Upper lobe of left lung (tissue), 6 donors: ENCODE measurements around the gene ARL9. TPM values are rescaled to one million over a fixed set of nuclear protein-coding genes. Genes with fewer than 3 reads are reported as not detected.
"Not testable (repeated sequence)": the region's sequence is repeated elsewhere in the genome, so short reads cannot be mapped to it uniquely, and the experiment has no call there.

ENCODE experiments used
- ATAC-seq, 2 donors: fragments of 200-7000 bp; cut with Tn5 transposase; one replicate each; pipeline ENCODE4 v1.9.1; 2022; ENCODE audit warnings: mild to moderate bottlenecking in 2 of 2, moderate library complexity in 2 of 2; ENCODE audit not compliant: low FRiP score in 2 of 2
- DNase-seq, 2 donors: peaks; one replicate each; pipeline ENCODE4 v3.0.0-alpha.2; 2019 to 2020
- H3K27ac ChIP-seq, 4 donors: fragments of 200-600 bp; sonication (generic); one replicate each; pipeline ENCODE4 v1.5.1; 2016 to 2019
- H3K27me3 ChIP-seq, 4 donors: fragments of 200-600 bp; sonication (generic); one replicate each; pipeline ENCODE4 v1.5.1; 2017 to 2019
- H3K36me3 ChIP-seq, 4 donors: fragments of 200-600 bp; sonication (generic); one replicate each; pipeline ENCODE4 v1.5.1; 2016 to 2019
- H3K4me1 ChIP-seq, 4 donors: fragments of 200-600 bp; sonication (generic); one replicate each; pipeline ENCODE4 v1.5.1; 2018 to 2019
- H3K4me3 ChIP-seq, 4 donors: fragments of 200-600 bp; sonication (generic); one replicate each; pipeline ENCODE4 v1.5.1; 2017 to 2019; ENCODE audit warnings: mild to moderate bottlenecking in 2 of 4, moderate library complexity in 1 of 4
- H3K9me3 ChIP-seq, 4 donors: fragments of 200-600 bp; sonication (generic); one replicate each; pipeline ENCODE4 v1.5.1; 2018 to 2019
- EP300 ChIP-seq, 4 donors: sonication (generic); formaldehyde crosslinking; IDR thresholded peaks; one replicate each; pipeline ENCODE4 v1.5.1; 2017; ENCODE audit warnings: antibody characterized with exemption in 4 of 4, control low read depth in 2 of 4
- POLR2A ChIP-seq, 4 donors: fragments of 450-650 bp; IDR thresholded peaks; one replicate each; pipeline ENCODE4 v1.5.1; 2016 to 2017; ENCODE audit warnings: antibody characterized with exemption in 4 of 4, mild to moderate bottlenecking in 2 of 4
- POLR2AphosphoS5 ChIP-seq, 2 donors: sonication (generic); formaldehyde crosslinking; IDR thresholded peaks; one replicate each; pipeline ENCODE4 v1.5.1; 2017; ENCODE audit warnings: antibody characterized with exemption in 2 of 2
- WGBS, 2 donors: methylation state at CpG; one replicate each; pipeline ENCODE4 v1.1.5; 2017 to 2018; 5-methylcytosine and 5-hydroxymethylcytosine counted together
- total RNA-seq, 6 donors: library from RNA; depleted of rRNA in 4 of 6; stranded (reverse); fragments of >200 nt in 4 of 6; gene quantifications; one replicate each; pipeline versions ENCODE4 v1.1.0 to v1.2.1, GENCODE V29; 2016 to 2021
- TF ChIP-seq, protein P1 (sequence below), 6 experiments: fragments of 450-650 bp in 4 of 6; fragments of 200-600 bp in 2 of 6; sonication (generic) in 2 of 6; IDR thresholded peaks; one replicate each; pipeline ENCODE4 v1.5.1; 2016 to 2019; ENCODE audit warnings: antibody characterized with exemption in 6 of 6
- donor health status: DM: no; HTN: no; CAD: no; lungs with moderate emphysema.
- donor health status: DM: no; HTN: yes; CAD: no; lungs with severe emphysema.

ARL9 gene
- total RNA-seq, 6 donors from 2014 or later = 0.17 TPM; not detected in 4

DNA sequence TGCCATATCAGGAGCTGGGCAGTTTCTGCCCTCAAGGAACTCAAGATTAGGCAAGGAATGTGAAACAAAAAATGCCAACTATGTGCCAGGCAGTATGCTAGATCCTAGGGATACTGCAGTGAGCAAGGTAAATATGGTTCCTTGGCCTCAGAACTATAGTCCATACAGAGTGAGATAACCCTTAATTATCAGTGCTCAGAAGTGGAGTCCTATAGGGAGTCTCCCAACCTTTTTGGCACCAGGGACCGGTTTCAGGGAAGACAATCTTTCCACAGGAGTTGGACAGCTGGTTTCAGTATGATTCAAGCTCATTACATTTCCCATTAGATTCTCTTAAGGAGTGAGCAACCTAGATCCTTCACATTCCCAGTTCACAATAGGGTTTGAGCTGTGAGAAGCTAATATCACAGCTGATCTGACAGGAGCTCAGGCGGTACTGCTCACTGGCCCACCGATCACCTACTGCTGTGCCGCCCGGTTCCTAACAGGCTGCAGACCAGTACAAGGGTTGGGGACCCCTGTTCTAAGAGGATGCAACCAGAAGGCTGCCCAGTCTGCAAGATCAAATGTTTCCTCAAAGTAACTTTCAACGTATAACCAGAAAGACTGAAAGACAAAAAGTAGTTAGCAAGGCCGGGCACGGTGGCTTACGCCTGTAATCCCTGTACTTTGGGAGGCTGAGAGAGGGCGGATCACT is 39.8 kb upstream of the ARL9 start:
- no peak for DNase-seq
- Histone ChIP-seq H3K4me3 (peak overlapping the region in 2 of 4 donors; percentile 89 to 98), H3K4me1 (peaks cover 21 to 42% (median 30%) of the 10 kb centered on the region in 4 donors), H3K9me3 (no peaks in the 10 kb centered on the region), H3K27ac (no peak overlapping the region), H3K27me3 (no peaks in the 10 kb centered on the region), H3K36me3 (peaks cover 0 to 29% (median 7%) of the 10 kb centered on the region in 4 donors)
- 66 to 79% methylated on average over 6 to 10 of the region's 10 CpGs for whole genome bisulfite sequencing, 2 donors
- no peak for ATAC-seq
- TF ChIP-seq POLR2A (IDR thresholded peaks at IDR 0.05) (no peak), EP300 (IDR thresholded peaks at IDR 0.05) (no peak), POLR2AphosphoS5 (IDR thresholded peaks at IDR 0.05) (no peak)

DNA sequence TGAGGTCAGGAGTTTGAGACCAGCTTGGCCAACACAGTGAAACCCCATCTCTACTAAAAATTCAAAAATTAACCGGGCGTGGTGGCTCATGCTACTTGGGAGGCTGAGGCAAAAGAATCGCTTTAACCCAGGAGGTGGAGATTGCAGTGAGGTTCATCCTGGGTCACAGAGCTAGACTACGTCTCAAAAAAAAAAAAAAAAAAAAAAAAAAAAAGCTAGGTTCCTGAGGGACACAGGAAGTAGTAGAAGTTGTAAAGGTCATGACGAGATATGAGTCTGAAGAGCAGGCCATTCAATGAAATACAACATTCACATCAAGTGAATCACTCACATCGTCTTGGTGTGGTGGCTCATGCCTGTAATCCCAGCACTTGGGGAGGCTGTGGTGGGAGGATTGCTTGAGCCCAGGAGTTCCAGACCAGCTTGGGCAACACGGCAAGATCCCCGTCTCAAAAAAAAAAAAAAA is 39.3 kb upstream of the ARL9 start:
- 20 to 37% methylated on average over 8 of the region's 8 CpGs for WGBS, 2 donors
- TF ChIP-seq POLR2AphosphoS5 (IDR thresholded peaks at IDR 0.05) = peak in 1 of 2 donors; percentile 18
- not testable (repeated sequence) for H3K27me3 ChIP-seq, DNase-seq, H3K9me3 ChIP-seq
- Histone ChIP-seq H3K36me3 (peaks cover 0 to 33% (median 9%) of the 10 kb centered on the region in 4 donors), H3K27ac (peak overlapping the region; percentile 85 to 92 (median 90)), H3K4me3 (peak overlapping the region; percentile 82 to 98 (median 92)), H3K4me1 (peaks cover 21 to 42% (median 30%) of the 10 kb centered on the region in 4 donors)
- ATAC-seq = peak; percentile 37 to 65

DNA sequence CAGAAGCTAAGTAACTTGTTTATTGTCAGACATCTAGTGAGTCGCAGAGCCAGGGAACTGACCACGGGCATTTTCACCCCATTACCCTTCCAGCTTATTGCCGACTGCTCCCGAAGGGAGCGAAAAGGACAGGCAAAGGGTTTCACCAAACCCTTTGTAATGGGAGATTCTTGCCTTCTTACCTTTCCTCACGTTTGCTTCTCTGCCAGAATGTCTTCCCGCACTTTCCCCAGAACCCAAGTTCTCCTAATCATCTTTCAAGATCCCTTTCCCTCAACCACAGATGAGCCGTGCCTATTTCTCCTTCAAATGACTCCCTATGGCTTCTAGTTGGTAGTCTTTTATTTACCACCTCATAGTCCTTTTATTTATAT is 38.7 kb upstream of the ARL9 start:
- Histone ChIP-seq H3K4me1 (peaks cover 21 to 42% (median 30%) of the 10 kb centered on the region in 4 donors), H3K9me3 (no peaks in the 10 kb centered on the region), H3K27ac (peak overlapping the region; percentile 85 to 92 (median 90)), H3K4me3 (peak overlapping the region; percentile 82 to 98 (median 92)), H3K27me3 (no peaks in the 10 kb centered on the region), H3K36me3 (peaks cover 0 to 33% (median 14%) of the 10 kb centered on the region in 4 donors)
- ATAC-seq = no peak
- DNase-seq = no peak
- TF ChIP-seq EP300 (IDR thresholded peaks at IDR 0.05) (no peak), POLR2A (IDR thresholded peaks at IDR 0.05) (no peak)
- TF ChIP-seq, protein P1, sequence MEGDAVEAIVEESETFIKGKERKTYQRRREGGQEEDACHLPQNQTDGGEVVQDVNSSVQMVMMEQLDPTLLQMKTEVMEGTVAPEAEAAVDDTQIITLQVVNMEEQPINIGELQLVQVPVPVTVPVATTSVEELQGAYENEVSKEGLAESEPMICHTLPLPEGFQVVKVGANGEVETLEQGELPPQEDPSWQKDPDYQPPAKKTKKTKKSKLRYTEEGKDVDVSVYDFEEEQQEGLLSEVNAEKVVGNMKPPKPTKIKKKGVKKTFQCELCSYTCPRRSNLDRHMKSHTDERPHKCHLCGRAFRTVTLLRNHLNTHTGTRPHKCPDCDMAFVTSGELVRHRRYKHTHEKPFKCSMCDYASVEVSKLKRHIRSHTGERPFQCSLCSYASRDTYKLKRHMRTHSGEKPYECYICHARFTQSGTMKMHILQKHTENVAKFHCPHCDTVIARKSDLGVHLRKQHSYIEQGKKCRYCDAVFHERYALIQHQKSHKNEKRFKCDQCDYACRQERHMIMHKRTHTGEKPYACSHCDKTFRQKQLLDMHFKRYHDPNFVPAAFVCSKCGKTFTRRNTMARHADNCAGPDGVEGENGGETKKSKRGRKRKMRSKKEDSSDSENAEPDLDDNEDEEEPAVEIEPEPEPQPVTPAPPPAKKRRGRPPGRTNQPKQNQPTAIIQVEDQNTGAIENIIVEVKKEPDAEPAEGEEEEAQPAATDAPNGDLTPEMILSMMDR (IDR thresholded peaks at IDR 0.05) = no peak
- WGBS, 2 donors = 0% methylated on average over 8 of the region's 8 CpGs

DNA sequence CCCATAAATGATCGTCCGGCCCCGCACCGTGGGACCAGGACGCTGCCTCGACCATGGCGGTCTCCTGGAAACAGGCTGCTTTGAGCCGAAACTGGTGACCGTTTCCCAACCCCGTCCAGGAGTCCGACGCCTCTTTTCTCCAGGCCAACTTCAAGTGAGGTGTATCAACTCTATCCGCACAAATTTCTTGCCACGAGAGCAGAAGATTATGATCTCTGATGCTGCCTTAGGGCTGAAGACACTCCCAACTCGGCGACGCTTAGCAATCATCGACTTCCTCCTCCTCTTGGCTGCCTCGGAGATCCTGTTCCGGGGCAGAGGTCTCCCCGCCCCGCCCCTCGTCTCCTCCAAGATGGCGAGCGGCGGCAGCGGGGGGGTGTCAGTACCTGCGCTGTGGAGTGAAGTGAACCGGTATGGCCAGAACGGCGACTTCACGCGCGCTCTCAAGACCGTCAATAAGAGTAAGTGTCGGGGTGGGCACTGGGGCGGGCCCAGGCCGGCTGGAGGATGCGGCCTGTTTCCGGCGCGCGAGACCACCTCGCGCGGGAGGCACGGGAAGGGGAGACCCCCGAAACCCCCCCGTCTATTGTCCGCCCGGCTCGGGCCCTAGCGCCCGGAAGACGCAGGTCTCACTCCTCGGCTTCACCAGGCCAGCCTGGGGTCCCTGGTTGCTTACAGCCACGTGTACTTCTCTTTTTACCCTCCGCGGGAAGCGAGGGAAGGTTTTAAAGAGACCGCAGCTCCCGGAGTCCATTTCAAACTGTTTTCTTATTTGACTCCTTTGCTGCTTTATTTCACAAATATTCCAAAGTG is 38.1 kb upstream of the ARL9 start, which contains the start of gene SRP72:
Gene SRP72 (plus strand): TSS at position 334 of the 813 bp plus-strand sequence. CDS start 19 bp downstream, at position 353.
- ATAC-seq (peak; percentile 98 to 99), DNase-seq (peak; percentile 93 to 96)
- Histone ChIP-seq H3K9me3 (no peaks in the 10 kb centered on the region), H3K36me3 (peaks cover 2 to 33% (median 18%) of the 10 kb centered on the region in 4 donors), H3K27ac (peak within 1 kb of the TSS; percentile 85 to 92 (median 90)), H3K4me1 (peaks cover 21 to 42% (median 30%) of the 10 kb centered on the region in 4 donors), H3K4me3 (peak within 1 kb of the TSS; percentile 82 to 98 (median 92)), H3K27me3 (no peaks in the 10 kb centered on the region)
- no peak for TF ChIP-seq EP300 (IDR thresholded peaks at IDR 0.05)
- peak; percentile 83 to 92 for TF ChIP-seq POLR2AphosphoS5 (IDR thresholded peaks at IDR 0.05)
- peak in 3 of 4 donors; percentile 49 to 82 (median 74) for TF ChIP-seq POLR2A (IDR thresholded peaks at IDR 0.05)
- WGBS, 2 donors = 0 to 1% methylated on average over 25 to 43 of the region's 62 CpGs

DNA sequence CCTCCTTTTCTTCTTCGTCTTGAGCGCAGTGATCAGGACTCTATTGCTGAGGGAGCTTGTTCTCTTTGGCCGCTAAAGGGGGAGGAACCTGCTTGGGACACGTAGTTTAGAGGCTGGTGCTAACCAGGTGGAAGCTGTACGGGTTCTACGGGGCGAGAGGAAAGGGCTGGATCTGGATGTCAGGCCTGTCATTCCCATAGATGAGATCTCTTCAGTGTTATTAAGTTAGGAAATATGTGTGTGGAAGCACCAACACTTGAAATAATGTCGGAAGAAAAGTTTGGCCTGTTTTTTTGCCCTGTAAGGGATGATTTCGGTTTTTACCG is 37.5 kb upstream of the ARL9 start:
- Histone ChIP-seq H3K36me3 (peaks cover 3 to 34% (median 22%) of the 10 kb centered on the region in 4 donors), H3K27ac (peak overlapping the region; percentile 85 to 92 (median 90)), H3K4me3 (peak overlapping the region; percentile 82 to 98 (median 92)), H3K27me3 (no peaks in the 10 kb centered on the region), H3K9me3 (no peaks in the 10 kb centered on the region), H3K4me1 (peaks cover 21 to 42% (median 30%) of the 10 kb centered on the region in 4 donors)
- TF ChIP-seq POLR2AphosphoS5 (IDR thresholded peaks at IDR 0.05) (no peak), POLR2A (IDR thresholded peaks at IDR 0.05) (no peak), EP300 (IDR thresholded peaks at IDR 0.05) (no peak)
- TF ChIP-seq, protein P1 (IDR thresholded peaks at IDR 0.05) = no peak
- peak; percentile 58 to 65 for ATAC-seq
- DNase-seq = peak in 1 of 2 donors; percentile 53
- 1 to 2% methylated on average over 10 of the region's 10 CpGs for WGBS, 2 donors
